LHCN-M2 (cell line): ENCODE results near the gene AMOTL1. TPM values are rescaled to one million over a fixed set of nuclear protein-coding genes. Genes with fewer than 3 reads are reported as not detected.

Source experiments
- DNase-seq: peaks from one replicate; pipeline ENCODE4 v3.0.0-alpha.2; 2012; ENCODE audit warnings: low read depth
- total RNA-seq: library from RNA; depleted of rRNA; stranded (reverse); fragments of >200 nt; gene quantifications from 2 replicates; pipeline ENCODE4 v1.2.3, GENCODE V29; 2014; rRNA removed

AMOTL1 gene
- total RNA-seq, 1 experiment from 2014 or later: 39.8 TPM

GRCh38 chr11:94925422-94926270, 157.5 kb downstream of the AMOTL1 start:
- no peak for DNase-seq

GRCh38 chr11:94926271-94926625, 158.1 kb downstream of the AMOTL1 start:
- no peak for DNase-seq

Other genes with a start within 250 kb of the AMOTL1 start
- gene FUT4, start 224.4 kb upstream of the AMOTL1 start, total RNA-seq: 4.7 and 4.8 TPM in 2 replicates
- 0.52 and 1.2 TPM in 2 replicates for gene PIWIL4, start 201.0 kb upstream of the AMOTL1 start, total RNA-seq
- 45.6 and 49.5 TPM in 2 replicates for gene CWC15, start 205.2 kb downstream of the AMOTL1 start, total RNA-seq
- gene KDM4D, start 205.4 kb downstream of the AMOTL1 start, total RNA-seq: 1.9 and 2.8 TPM in 2 replicates